Measurements from ENCODE around the gene OPN1MW.
"Not testable (repeated sequence)": the region's sequence is repeated elsewhere in the genome, so short reads cannot be mapped to it uniquely, and the experiment has no call there.

OPN1MW gene

GRCh38 chrX:154209670-154210418 is 27.4 kb downstream of the OPN1MW start:
- in situ Hi-C loops (cut with HindIII; ENCODE audit: low sequenced_read_pairs), result not testable (repeated sequence)

- in situ Hi-C loops (cut with HindIII; ENCODE audit: low sequenced_read_pairs), result not testable (repeated sequence)
These were observed 28.7 kb downstream of the OPN1MW start for GRCh38 chrX:154211057-154211456.

GRCh38 chrX:154211499-154211898 is 29.1 kb downstream of the OPN1MW start:
- in situ Hi-C loops (cut with HindIII; ENCODE audit: low sequenced_read_pairs), result not testable (repeated sequence)

DNA sequence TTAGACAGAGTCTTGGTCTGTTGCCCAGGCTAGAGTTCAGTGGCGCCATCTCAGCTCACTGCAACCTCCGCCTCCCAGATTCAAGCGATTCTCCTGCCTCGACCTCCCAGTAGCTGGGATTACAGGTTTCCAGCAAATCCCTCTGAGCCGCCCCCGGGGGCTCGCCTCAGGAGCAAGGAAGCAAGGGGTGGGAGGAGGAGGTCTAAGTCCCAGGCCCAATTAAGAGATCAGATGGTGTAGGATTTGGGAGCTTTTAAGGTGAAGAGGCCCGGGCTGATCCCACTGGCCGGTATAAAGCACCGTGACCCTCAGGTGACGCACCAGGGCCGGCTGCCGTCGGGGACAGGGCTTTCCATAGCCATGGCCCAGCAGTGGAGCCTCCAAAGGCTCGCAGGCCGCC is 37.1 kb downstream of the OPN1MW start, which contains the start of gene OPN1MW2:
TSS of gene OPN1MW2 (plus strand) at position 301 of the 400 bp plus-strand sequence. CDS start at position 361, 60 bp downstream.
- in situ Hi-C loops (cut with HindIII; ENCODE audit: low sequenced_read_pairs), result not testable (repeated sequence)

DNA sequence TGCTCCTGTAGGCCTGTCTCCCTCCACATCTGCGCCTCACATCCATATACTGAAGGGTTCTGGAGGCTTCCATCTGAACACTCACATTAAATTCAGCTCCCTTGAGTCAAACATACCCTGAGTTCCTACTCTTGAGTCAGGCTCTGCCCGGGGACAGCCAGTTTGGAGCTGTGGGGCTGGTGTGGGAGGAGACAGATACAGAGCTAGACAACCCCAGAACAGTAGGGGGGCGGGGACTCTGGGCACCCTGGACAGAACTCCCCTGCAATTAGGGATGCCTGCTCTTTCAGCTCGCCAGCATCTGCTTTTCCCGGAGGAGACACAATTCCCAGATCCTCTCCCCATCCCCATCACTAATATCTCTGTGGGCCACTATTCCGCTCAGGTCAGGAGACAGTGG is 42.9 kb downstream of the OPN1MW start:
- in situ Hi-C loops (cut with HindIII; ENCODE audit: low sequenced_read_pairs), result not testable (repeated sequence)

DNA sequence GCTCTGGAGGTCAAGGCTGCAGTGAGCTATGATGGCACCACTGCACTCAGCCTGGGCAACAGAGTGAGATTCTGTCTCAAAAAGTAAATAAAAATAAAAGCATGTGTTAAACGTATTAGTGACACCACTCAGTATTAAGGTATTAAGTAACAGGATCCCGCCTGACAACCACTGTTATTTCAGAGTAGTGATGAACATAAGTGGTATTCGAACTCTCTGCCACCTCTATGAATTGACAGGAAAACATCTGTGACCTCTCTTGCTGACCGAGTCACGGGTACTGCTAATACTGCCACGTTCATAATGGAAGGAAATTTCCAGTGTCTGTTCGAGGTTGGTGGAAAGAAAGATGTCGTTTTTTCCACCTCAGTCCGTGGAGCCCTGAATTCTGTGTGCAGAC is 44.3 kb downstream of the OPN1MW start:
- in situ Hi-C loops (cut with HindIII; ENCODE audit: low sequenced_read_pairs), result not testable (repeated sequence)

GRCh38 chrX:154231443-154231842 is 49.0 kb downstream of the OPN1MW start:
- in situ Hi-C loops (cut with HindIII; ENCODE audit: low sequenced_read_pairs), result not testable (repeated sequence)

DNA sequence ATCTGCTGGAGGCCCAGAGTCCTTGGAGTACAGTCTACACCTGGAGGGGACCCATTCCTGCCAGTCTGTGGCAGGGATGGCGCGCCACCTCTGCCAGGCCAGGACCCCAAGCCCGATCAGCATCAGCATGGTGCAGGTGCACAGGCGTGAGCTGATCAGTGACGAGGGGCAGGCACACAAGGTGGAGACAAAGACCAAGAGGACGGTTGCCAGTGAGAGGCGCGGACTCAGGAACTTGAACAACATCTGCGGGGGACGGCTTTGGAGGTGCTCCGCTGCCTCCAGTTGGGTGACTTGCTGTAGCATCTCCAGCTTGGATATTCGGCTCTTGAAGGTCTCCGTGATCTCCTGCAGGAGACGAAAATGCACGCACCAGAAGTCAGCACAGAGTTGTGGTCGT is 51.2 kb downstream of the OPN1MW start:
- in situ Hi-C loops (cut with HindIII; ENCODE audit: low sequenced_read_pairs), result not testable (repeated sequence)

DNA sequence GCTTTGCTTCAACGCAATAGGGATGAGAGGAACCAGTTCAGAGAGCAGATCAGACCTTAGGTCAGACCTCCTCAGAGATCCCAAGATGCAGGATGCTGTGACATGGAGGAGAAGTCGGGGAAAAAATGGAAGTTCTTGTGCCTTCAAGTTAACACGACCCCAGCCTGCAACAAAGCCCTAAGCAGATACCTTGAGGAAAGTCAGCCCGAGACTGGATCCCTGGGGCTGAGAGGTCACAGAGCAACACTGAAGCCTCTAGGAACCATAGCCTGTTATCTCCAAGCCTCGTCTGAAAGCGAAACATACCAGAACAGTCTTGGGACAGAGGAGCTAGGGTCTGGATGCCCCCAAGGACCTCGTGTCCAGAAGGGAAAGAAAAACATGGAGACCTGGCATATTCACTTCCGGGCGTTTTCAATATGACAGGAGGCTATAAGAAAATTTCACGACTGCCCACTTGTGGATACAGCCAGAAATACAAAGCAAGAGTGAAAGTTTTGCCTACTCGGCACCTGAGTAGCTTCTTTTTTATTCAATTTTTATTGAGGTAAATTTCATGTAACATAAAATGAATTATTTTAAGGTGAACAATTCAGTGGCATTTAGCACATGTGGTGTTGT is 56.7 kb downstream of the OPN1MW start:
- in situ Hi-C loops (cut with HindIII; ENCODE audit: low sequenced_read_pairs), result not testable (repeated sequence)

DNA sequence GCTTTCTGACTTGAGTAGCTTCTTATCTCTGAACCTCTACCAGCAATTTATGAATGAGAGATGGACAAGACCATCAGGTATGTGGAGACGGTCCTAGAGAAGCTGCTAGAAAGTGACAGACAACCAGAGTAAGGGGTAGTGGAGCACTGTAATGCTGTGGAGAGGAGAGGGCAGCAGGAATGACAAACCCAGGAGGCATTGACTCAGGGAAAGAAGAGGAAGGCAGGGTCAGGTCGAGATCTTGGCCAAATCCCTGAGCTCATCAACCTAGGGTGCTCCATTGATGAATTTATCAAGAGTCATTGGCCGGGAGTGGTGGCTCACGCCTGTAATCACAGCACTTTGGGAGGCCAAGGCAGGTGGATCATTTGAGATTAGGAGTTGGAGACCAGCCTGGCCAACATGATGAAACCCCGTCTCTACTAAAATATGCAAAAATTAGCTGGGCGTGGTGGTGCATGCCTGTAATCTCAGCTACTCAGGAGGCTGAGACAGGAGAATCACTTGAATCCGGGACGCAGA is 57.6 kb downstream of the OPN1MW start:
- in situ Hi-C loops (cut with HindIII; ENCODE audit: low sequenced_read_pairs), result not testable (repeated sequence)

Measured in endothelial cell of hepatic sinusoid (primary cell).